ENCODE results near the gene CACNA1D. TPM values are rescaled to one million over a fixed set of nuclear protein-coding genes. Genes with fewer than 3 reads are reported as not detected.

The CACNA1D gene
- total and polyA plus RNA-seq, 12 donors: 0.04 to 1.9 (median 0.49) TPM

DNA sequence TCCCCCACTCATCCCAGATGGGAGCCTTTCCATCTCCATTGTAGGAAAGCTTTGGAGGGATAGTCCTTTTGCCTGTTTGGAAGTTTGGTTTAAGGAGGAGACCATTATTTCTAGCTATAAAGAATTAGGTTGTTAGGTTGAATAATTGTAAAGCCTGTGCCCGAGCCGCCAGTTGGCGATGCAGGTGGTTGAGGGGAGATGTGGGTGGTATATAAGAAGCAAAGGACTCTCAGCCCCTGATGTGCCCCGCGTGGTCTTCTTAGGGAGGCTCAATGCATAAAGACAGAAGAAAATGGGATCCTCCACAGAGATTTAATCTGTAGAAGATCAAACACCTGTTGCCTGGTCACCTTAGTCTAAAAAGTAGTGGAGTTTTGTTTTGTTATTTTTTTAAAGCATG is 296.1 kb downstream of the CACNA1D start:
- ATAC-seq (no peak), DNase-seq (no peak)
- H3K27ac ChIP-seq: no peak overlapping the region
- intact Hi-C loops (cut with DNase I): no loop called here
- no peak overlapping the region for H3K4me3 ChIP-seq
- TF ChIP-seq, protein P1, sequence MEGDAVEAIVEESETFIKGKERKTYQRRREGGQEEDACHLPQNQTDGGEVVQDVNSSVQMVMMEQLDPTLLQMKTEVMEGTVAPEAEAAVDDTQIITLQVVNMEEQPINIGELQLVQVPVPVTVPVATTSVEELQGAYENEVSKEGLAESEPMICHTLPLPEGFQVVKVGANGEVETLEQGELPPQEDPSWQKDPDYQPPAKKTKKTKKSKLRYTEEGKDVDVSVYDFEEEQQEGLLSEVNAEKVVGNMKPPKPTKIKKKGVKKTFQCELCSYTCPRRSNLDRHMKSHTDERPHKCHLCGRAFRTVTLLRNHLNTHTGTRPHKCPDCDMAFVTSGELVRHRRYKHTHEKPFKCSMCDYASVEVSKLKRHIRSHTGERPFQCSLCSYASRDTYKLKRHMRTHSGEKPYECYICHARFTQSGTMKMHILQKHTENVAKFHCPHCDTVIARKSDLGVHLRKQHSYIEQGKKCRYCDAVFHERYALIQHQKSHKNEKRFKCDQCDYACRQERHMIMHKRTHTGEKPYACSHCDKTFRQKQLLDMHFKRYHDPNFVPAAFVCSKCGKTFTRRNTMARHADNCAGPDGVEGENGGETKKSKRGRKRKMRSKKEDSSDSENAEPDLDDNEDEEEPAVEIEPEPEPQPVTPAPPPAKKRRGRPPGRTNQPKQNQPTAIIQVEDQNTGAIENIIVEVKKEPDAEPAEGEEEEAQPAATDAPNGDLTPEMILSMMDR (IDR thresholded peaks at IDR 0.05): no peak
- 92 to 98% methylated on average over 5 of the region's 5 CpGs for WGBS, 2 donors
- H3K4me1 ChIP-seq: no peaks in the 10 kb centered on the region
- no peaks in the 10 kb centered on the region for H3K9me3 ChIP-seq
- peaks cover 0 to 13% (median 0%) of the 10 kb centered on the region in 7 donors for H3K27me3 ChIP-seq
- no peaks in the 10 kb centered on the region for H3K36me3 ChIP-seq

GRCh38 chr3:53791317-53791716 is 296.9 kb downstream of the CACNA1D start:
- no peak overlapping the region for H3K4me3 ChIP-seq
- peaks cover 0 to 13% (median 0%) of the 10 kb centered on the region in 7 donors for H3K27me3 ChIP-seq
- ATAC-seq: no peak
- DNase-seq: no peak
- H3K9me3 ChIP-seq: no peaks in the 10 kb centered on the region
- TF ChIP-seq, protein P1 (IDR thresholded peaks at IDR 0.05): no peak
- WGBS, 2 donors: 79 to 84% methylated on average over 7 of the region's 7 CpGs
- H3K4me1 ChIP-seq: peaks cover 0 to 6% (median 0%) of the 10 kb centered on the region in 9 donors
- intact Hi-C loops (cut with DNase I): no loop called here
- H3K27ac ChIP-seq: no peak overlapping the region
- no peaks in the 10 kb centered on the region for H3K36me3 ChIP-seq

GRCh38 chr3:53792866-53793265 is 298.5 kb downstream of the CACNA1D start:
- H3K9me3 ChIP-seq: no peaks in the 10 kb centered on the region
- TF ChIP-seq, protein P1 (IDR thresholded peaks at IDR 0.05): no peak
- no peak overlapping the region for H3K4me3 ChIP-seq
- no peak for ATAC-seq
- no peaks in the 10 kb centered on the region for H3K36me3 ChIP-seq
- peaks cover 0 to 9% (median 0%) of the 10 kb centered on the region in 9 donors for H3K4me1 ChIP-seq
- intact Hi-C loops (cut with DNase I): no loop called here
- 82 to 90% methylated on average over 3 of the region's 3 CpGs for WGBS, 2 donors
- no peak overlapping the region for H3K27ac ChIP-seq
- H3K27me3 ChIP-seq: peaks cover 0 to 14% (median 0%) of the 10 kb centered on the region in 7 donors
- DNase-seq: no peak

GRCh38 chr3:53794597-53794996 is 300.2 kb downstream of the CACNA1D start:
- intact Hi-C loops (cut with DNase I): loop anchor here in 1 of 10 donors (2.0 kb wide), 1 partner anchor 28 kb away; no protein-coding TSS in a partner anchor
- TF ChIP-seq, protein P1 (IDR thresholded peaks at IDR 0.05): no peak
- Histone ChIP-seq H3K4me3 (no peak overlapping the region), H3K36me3 (no peaks in the 10 kb centered on the region), H3K27me3 (peaks cover 0 to 9% (median 0%) of the 10 kb centered on the region in 7 donors), H3K4me1 (peaks cover 0 to 9% (median 0%) of the 10 kb centered on the region in 9 donors), H3K27ac (no peak overlapping the region), H3K9me3 (no peaks in the 10 kb centered on the region)
- ATAC-seq (no peak), DNase-seq (no peak)
- 64 to 78% methylated on average over 3 of the region's 3 CpGs for WGBS, 2 donors
